Right hindlimb (tissue), 1 donor: ENCODE data around the gene BNC1.

Experiments
- DNase-seq: peaks from one replicate; pipeline ENCODE4 v3.0.0-alpha.2; 2018

The BNC1 gene, protein sequence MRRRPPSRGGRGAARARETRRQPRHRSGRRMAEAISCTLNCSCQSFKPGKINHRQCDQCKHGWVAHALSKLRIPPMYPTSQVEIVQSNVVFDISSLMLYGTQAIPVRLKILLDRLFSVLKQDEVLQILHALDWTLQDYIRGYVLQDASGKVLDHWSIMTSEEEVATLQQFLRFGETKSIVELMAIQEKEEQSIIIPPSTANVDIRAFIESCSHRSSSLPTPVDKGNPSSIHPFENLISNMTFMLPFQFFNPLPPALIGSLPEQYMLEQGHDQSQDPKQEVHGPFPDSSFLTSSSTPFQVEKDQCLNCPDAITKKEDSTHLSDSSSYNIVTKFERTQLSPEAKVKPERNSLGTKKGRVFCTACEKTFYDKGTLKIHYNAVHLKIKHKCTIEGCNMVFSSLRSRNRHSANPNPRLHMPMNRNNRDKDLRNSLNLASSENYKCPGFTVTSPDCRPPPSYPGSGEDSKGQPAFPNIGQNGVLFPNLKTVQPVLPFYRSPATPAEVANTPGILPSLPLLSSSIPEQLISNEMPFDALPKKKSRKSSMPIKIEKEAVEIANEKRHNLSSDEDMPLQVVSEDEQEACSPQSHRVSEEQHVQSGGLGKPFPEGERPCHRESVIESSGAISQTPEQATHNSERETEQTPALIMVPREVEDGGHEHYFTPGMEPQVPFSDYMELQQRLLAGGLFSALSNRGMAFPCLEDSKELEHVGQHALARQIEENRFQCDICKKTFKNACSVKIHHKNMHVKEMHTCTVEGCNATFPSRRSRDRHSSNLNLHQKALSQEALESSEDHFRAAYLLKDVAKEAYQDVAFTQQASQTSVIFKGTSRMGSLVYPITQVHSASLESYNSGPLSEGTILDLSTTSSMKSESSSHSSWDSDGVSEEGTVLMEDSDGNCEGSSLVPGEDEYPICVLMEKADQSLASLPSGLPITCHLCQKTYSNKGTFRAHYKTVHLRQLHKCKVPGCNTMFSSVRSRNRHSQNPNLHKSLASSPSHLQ

DNA sequence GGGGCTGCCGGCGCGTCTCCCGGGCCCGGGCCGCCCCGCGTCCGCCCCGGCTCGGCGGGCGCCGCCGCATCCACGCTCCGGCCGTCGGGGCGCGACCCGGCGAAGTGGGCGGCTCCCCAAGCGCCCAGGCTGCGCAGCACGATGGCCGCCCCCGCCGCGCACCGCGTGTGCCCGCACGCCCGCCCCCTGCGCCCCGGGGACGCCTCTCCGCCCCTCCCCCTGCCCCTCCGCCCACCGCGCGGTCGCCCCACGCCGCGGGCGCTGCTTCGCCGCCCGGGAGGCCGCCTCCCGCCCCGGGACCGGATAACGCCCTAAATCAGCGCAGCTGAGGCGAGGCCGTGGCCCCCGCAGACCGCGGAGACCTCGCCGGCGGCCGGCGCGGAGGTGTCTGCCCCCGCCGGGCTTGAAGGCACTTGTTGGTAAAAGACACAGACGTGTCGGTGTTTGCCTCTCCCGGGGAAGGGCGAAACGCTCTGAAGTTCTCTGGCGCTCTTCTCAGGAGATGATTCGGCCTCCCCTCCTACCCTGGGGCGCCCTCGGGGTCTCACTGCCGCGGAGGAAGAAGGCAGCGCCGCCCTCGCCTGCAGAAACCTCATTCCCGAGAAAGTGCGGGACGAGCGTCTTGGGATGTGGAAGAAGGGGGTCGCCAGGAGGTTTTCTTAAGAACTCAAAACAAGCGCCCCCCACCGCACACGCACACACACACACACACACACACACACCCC is at the start of gene BNC1:
Gene BNC1 (minus strand): TSS at position 106 of the 725 bp plus-strand sequence. CDS start 36 bp downstream, at position 70.
- peak; percentile 30 for DNase-seq

DNA sequence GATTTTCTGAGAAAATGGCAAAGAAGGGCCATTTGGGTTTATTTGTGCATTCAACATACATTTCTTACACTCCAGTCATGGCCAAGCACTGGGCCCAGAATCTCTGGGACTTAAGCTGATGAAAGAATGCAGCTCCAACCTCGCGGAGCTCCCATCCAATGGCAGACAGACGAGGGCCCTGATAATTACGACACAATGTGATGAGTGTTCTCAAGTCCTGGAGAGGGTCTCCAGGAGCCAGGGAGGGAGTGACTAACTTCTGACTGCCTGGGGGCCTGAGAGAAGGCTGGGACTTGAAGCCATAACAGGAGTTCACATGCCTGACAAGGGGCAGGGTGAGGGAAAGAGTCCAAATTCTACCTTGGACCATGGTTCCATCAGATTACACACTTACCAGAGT is 42.6 kb upstream of the BNC1 start:
- DNase-seq = no peak

DNA sequence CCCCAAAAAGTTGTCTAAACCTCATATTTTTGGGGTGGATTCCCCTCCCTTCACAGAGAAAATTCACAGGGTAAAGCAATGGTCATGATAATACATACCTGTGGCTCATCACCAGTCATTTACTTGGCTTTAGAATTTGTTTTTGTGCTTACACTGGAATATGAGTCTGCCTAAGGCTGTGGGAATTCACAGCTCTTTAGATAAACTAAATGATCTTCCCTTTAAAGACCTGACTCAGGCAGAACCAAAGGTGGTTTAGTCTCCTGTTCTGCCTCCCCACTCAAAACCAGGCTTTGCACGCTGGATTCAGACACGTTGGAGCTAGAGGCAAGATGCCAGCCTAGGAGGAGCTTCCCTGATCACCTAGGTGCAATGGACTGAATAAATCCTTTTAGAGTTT is 40.3 kb upstream of the BNC1 start:
- no peak for DNase-seq

DNA sequence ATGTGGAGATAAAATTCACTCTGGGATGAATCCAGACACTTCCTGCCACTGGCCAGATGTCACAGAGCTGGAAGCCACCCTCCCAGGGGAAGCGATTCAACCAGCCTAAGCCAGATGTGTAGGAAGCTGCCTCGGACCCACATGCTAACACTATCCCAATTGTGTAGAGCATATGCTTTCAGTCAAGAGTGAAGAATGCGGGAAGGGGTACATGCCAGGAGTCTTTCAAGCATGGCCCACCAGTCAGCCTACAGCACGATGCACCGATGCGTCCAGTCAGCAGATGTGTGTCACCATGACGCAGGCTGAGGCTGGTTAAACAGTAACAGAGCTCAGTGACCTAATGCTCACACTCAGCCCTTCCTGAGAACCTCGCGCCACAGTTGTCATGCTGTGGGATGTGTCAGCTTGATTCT is 38.8 kb upstream of the BNC1 start:
- peak; percentile 83 for DNase-seq

DNA sequence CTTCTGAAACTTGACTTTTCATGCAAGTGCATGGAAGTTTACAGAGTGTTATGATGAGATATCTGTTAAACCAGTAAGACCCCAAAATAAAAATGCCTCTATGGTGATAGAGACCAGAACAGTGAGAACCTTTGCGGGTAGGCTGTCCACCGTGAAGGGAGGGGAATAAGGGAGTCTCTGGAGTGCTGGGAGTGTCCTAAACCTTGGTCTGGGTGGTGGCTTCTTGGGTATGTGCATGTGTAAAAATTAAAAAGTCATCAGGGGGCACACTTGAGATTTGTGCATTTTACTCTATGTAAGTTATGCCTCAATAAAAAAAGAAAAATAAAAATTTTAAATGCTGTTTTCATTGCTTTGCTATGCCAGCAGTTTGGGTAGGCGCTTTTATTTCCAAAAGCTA is 38.2 kb upstream of the BNC1 start:
- no peak for DNase-seq

DNA sequence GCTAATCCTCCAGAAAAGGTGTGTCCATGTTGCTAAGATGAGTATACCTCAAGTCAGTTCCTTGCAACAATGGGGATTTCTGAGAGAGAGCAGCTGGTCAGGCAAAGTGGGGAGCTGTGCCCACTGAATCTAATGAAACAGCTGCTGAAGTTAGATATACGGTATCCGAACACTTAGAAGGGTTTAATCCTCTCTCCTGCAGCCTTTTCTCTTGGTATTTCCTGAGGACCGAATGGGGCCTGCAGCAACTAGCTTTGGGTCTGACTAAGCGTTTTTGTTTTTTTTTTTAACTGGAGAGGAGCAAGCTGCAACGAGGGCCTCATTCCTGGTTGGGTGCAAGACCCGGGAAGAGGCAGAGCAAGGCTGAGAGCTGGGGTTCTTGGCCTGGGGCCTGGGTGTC is 37.6 kb upstream of the BNC1 start:
- no peak for DNase-seq

DNA sequence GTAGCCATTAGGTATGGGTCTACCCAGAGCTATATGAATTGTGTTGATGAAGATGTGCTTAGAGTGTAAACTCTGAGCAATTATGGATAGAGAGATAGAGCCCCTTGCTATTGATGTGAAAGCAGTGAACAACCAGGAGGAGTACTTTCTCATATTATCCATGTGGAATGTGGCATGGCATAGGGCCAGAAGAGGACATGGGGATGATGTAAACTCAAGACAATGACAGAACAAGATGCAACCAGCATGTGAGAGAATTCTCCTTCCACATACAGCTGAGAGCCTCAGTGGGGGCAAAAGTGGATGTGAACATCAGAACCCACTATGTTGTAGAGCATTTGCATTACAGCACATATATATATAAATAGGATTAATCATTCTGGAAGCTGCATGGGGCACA is 36.4 kb upstream of the BNC1 start:
- DNase-seq = no peak

DNA sequence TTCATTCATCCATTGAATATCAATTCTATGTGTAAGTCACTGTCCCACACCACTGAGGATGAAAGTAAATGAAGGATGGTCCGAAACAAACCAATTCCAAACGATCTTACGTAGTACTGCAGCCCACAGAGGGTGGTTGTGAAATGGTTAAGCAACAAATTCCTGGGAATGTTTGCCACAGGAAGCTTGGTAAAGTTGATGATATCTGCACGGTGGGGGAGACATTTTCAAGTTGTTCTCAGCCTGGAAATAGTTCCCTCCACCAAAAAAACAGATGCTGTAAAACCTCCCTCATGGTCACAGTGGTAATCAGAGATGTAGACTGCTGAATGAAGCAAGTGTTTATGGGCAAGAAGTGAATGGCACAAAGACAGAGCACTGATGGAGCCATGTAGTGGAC is 35.9 kb upstream of the BNC1 start:
- DNase-seq = no peak

DNA sequence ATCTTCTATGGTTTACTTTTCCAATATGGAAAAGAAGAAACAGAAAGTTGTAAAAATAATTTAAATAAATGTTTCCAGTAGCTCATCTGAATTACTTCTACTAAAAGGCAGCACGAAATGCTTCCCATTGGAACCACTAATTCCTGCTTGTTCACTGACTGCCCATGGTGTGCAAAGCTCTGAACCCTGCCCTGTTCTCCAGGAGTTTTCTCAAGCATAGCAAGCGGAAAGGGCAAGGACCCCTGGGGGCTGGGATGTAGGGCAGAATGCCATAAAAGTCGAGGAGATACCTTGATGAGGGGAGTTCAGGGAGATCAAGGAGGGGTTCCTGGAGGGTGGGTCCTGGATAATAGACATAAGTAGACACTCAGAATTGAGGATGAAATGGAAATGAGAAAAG is 35.3 kb upstream of the BNC1 start:
- no peak for DNase-seq

DNA sequence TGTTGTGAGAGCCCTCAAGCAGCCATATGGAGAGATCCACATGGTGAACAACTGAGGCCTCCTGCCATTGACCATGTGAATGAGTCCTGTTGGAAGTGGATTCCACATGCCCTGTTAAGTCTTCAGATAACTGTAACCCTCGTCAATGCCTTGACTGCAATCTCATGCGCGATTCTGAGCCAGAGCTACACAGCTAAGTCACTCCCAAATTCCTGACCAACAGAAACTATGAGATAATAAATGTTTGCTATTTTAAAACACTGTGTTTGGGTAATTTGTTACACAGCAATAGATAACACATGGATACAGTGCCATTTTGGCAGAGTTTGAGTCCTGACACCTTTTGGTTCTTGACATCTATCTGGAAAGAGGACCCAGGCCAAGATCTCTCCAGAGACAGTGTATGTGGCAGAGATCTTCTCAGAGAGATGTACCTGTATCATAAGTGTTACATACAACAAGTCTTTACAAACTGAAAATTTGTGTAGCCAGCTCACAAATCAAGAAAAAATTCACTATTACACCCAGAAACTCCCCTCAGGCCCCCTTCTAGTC is 34.5 kb upstream of the BNC1 start:
- no peak for DNase-seq

DNA sequence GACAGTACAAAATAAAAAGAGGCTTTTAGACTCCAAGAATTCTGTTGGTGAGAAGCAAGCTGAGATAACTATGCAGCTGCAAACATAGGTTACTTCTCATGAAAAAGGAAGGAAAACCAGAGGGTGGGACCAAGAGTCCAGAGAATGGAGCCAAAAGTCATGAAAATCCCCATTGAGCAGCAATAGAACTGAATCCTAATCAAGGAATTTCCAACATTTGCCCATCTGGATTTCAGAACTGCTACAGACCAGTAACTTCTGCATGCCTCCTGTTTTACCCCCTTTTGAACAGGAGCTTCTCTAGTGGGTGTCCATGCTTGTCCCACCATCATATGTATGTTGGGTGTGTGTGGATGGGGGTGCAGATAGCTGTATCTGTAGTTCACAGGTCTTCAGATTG is 33.6 kb upstream of the BNC1 start:
- no peak for DNase-seq

DNA sequence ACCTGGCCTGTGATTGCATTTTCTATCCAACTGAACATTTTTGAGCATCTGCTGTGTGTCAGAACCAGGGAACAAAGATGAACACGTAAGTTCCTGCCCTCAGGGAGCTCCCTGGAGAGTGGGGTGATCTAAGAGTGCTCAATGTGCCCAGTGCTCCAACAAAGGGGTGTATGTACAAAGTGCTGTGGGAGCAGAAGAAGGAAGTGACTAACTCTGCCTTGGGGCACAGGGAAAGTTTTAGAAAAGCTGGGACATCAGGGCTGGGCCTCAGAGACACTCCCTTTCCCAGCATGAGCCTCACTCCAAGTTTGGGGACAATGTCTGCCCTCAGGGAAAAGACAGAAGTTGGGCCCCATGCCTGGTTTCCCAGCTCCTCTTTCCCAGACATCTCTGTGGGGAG is 27.6 kb upstream of the BNC1 start:
- DNase-seq = no peak

DNA sequence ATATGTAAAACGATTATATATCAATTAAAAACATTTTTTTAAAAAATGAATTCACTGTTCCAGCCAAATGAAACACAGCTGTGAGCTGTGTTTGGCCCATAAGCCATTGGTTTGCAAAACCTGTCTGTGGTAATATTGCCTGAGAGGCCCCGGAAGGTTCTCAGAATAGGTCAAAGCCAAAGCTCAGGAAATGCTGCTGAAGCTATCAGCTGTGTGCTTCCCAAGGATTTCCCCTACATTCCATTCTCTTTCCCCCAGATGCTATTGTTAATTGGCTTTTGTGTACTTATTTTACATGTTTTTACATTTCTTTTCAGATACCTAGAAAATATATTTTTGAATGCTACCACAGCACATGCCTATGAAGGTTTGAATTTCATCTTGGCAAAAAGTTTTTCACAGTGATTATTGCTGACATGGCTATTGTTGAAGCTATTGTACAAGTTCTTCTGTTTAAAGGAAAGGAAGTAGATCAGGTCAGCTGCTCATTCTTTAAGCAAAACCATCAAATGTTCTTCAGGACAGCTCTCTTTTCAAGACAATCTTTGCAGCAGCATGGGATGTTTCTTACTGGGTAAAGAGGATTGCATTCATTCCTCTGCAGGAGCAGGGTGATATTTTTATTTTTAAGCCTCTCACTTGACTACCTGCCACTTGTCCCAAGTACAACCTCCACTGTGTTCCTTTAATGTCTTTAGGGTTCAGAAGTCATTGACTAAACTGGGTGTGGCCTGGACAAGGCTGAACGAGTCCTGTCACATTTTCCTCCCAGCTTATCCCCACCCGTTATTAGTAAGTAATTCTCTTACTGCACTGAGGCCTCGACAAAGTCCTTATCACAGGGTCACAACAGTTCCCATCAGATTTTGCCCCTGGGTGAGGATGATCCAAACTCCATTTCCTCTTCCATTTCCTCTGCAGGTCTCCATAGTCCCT is 26.3 kb upstream of the BNC1 start:
- no peak for DNase-seq

DNA sequence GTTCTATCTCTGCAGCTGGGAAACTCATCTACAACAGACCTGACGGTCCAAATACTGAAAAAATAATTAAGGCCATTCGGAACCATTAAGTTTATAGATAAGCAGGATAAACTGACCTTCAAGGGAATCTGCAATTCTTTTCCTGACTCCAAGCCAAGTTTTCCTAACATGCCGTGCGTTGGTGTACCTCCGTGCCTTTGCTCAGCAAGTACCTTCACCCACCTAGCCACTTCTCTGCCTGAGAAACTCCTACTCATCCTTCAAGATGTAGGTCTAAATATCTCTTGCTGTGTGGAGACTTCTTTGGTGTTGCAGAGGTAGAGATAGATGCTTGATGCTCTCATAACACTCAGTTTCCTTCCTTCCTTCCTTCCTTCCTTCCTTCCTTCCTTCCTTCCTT is 24.2 kb upstream of the BNC1 start:
- no peak for DNase-seq

DNA sequence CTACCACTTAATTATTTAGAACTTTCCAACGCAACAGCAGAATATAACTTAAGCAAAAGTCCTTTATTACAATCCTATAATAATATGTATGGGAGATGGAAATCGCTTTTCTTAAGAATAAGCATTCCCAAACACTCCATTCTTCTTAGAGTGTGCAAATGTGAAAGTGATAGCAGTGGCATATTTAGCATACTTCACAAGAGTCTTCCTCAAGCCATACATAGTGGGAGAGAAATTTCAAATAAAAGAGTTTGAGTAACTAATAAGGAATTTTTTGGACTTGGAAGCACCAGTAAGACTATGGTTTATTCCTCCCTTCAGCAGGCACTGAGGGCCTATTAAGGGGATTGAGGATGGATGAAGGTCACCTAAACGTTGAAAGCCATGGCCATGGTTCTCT is 22.1 kb upstream of the BNC1 start:
- no peak for DNase-seq

DNA sequence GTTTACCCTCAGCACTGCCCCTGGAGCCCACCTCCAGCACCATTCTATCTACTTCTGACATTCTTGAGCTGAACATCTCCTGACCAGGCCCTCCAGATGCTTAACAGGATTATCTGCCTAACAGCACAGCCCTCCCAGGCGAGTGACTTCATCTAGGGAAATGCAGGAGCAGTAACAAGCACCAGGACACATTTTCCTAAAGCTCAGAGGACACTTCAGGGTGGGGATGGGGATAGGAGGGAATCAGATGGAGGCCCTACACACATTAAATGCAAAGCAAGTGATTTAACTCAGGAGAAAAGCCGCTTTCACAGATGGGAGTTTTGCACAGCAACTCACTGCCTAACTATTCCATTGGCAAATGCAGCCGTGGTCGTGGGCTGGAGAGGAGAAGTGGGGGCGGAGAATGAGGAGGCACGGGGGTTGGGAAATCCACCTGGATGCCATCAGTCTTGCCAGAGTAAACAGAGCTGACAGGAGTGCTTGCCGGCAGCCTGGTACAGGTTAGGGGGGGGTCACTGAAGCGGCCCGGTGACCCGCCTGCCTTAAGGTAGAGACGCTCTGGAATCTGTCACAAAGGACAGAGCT is 21.3 kb upstream of the BNC1 start:
- DNase-seq = no peak

DNA sequence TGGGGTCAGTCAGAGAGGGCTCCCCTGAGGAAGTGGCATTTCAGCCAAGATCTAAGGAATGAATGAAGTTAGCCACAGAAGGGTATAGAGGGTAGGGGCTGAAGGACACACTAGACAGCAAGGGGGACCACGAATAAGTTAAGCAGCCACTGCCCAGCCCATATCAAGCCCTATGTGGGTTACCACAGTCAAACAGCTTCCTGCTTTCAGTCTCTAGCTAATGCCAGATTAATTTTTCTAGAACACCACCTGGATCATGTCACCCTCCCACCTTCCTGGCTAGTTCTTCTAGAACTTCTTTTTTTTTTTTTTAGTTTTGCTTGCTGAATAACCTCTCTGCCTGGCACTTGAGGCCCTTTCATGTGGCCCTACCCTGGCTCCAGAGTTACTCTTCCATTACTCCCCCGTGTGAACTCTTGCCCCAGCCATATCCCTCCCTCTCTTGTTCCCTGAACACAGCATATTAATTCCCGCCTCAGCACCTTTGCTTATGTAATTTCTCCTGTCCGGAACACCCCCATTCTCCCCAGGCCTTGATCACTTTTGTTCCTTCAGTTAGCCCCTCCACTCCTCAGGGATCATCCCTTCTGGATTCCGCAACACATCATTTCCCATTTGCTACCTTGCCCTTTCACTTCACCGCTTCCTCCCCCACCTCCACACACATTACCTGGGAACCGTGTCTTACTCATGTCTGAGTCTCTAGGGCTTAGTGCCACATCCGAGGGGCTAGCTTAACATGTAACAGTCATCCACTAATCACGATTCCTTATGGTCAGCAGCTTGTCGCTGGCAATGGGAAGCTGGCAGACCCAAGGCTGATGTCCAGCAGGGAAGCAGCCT is 20.6 kb upstream of the BNC1 start:
- no peak for DNase-seq

DNA sequence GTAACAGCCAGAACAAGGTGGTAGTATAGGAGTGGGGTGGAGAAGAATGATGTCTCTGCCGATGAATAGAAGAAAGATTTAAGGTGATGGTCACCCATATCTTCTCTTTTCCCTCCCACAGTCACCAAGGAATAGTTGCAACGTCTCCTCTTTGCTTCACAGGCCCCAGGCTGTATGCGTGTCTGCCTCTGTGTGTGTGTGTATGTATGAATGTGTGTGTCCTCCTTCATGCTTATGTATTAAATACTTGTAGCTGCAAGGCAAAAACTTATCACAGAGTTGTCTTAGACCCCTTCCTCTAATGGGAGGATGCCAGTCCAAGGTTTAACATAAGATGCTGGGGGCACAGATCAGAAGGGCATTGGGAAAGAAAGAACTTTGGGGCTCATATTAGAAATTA is 19.1 kb upstream of the BNC1 start:
- no peak for DNase-seq

DNA sequence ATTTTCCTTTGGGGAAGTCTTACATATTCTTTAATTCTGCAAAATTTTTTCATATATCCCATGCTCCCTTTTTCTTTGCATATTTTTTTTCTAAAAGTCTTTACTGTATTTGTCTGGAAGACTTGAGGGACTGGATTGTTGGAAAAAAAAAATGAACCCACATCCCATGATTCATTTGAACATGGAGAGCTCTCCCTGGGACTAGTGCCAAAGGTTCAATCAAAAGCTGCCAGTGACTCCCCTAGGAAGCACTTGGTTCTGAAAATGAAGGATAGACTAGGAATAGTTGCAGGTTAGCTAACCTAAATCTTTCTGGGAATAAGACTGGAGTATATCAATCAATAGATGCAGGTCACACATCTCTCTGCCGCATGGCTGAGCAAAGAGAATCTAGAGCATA is 16.4 kb upstream of the BNC1 start:
- DNase-seq = no peak

DNA sequence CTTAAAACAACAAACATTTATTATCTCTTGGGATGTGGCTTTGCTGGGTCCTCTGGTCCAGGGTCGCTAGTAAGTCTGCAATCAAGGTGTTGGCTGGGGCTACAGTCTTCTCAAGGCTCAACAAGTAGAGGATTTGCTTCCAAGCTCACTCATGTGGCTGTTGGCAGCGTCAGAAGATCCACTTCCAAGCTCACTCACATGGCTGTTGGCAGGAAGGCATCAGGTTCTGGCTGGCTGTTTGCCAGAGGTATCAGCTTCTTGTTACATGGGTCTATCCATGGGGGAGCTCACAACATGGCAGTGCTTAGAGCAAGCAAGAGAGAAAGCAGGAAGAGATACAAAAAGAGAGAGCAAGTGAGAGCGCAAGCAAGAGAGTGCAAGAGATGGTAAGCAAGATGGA is 15.0 kb upstream of the BNC1 start:
- DNase-seq = no peak
